Stimulated activated CD4-positive, alpha-beta T cell treated with anti-CD3 and anti-CD28 coated beads, Interleukin-15, amount 100 ng/mL, for 1 hour (primary cell): ENCODE data around the gene IDE.
"Not testable (repeated sequence)": the region's sequence is repeated elsewhere in the genome, so short reads cannot be mapped to it uniquely, and the experiment has no call there.

ENCODE experiments used
- DNase-seq, 2 donors: peaks; one replicate each; pipeline ENCODE4 v3.0.0-alpha.2; 2020; ENCODE audit warnings: low read depth in 1 of 2, low spot score in 1 of 2

The IDE gene

GRCh38 chr10:92573798-92574547 is at the start of gene IDE:
IDE (minus strand) TSS chr10:92574093; CDS start chr10:92574019, 74 bp downstream.
- peak; percentile 58 to 72 for DNase-seq

DNA sequence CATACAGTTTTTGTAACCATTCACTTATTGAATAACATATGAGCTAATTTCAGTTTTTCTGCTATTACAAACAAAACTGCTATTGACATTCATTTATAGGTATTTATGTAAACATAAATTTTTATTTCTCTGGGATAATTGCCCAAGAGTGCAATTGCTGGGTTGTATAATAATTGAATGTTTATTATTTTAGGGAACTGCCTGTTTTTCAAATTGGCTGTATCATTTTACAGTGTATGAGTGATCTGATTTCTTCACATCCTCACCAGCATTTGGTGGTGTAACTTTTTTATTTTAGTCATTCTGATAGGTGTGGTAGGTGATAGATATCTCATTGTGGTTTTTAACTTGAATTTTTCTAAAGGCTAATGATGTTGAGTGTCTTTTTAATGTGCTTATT is 45.5 kb upstream of the IDE start:
- no peak for DNase-seq

GRCh38 chr10:92615515-92615914 is 41.6 kb upstream of the IDE start:
- no peak for DNase-seq

- no peak for DNase-seq
Measured at GRCh38 chr10:92604841-92605240, 30.9 kb upstream of the IDE start.

GRCh38 chr10:92598321-92598720 is 24.4 kb upstream of the IDE start:
- DNase-seq = no peak

DNA sequence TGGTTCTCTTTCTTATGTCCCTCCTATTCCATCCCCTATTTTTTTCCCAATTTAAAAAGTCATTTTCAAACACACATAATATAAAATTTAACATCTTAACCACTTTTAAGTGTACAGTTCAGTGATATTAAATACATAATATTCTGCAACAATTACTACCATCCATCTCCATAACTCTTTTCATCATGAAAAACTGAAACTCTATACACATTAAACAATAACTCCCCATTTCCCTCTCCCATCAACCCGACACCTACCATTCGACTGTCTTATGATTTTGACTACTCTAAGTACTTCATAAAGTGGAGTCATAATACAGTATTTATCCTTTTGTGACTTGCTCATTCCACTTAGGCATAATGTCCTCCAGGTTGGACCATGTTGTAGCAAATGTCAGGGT is 21.6 kb upstream of the IDE start:
- no peak for DNase-seq

- no peak for DNase-seq
Measured at GRCh38 chr10:92593619-92594588, 20.0 kb upstream of the IDE start.

DNA sequence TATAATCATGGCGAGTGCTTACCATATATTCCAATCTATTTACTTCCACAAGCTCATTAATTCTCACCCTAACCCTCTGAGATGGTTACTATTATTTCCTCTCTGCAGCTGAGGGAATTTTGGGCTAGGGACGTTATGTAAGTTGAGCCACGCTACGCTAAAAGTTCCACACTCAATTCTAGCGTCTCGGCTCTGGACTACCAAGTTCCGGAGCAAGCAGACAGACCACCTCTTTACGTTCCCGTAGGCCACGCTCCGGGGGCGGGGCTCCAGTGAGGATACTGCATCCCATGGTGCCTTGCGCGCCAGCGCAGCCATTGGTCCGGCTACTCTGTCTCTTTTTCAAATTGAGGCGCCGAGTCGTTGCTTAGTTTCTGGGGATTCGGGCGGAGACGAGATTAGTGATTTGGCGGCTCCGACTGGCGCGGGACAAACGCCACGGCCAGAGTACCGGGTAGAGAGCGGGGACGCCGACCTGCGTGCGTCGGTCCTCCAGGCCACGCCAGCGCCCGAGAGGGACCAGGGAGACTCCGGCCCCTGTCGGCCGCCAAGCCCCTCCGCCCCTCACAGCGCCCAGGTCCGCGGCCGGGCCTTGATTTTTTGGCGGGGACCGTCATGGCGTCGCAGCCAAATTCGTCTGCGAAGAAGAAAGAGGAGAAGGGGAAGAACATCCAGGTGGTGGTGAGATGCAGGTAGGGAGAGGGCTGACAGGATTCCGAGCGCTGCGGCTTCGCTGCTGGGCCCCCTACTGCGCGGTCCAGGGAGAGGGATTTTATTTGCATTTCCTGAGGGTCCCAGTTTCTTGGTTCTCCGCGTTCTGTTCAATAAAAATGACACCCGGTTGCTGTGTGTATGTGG is 19.1 kb upstream of the IDE start, which contains the start of gene KIF11:
Gene KIF11 (plus strand): TSS at position 370 of the 858 bp plus-strand sequence. CDS start 246 bp downstream, at position 616.
- peak; percentile 91 to 94 for DNase-seq

DNA sequence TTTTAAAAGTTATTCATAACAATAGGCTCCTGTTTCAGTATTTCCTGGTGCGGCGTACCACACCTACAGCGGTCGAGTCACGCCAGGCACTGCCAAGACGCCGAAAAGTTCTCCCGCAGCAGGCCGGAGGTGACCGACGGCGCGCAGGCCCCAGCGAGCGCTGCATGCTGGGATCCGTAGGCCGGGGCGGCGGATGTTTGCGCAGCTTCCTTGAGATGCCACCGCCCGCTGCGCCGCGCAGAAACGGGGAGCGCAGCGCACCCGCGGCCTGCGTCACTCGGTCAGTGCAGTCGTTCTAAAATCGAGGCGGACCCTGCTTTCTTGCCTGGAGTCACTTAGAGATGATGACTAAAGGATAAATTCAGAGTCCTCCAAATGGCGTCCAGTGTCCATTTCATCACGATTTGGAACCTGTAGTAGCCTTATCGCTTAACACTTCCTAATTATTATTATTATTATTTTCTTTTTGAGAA is 17.7 kb upstream of the IDE start:
- peak; percentile 79 to 82 for DNase-seq

- DNase-seq = no peak
Measured at GRCh38 chr10:92590623-92591549, 17.0 kb upstream of the IDE start.

- not testable (repeated sequence) for DNase-seq
Measured at GRCh38 chr10:92582347-92582746, 8.5 kb upstream of the IDE start.

DNA sequence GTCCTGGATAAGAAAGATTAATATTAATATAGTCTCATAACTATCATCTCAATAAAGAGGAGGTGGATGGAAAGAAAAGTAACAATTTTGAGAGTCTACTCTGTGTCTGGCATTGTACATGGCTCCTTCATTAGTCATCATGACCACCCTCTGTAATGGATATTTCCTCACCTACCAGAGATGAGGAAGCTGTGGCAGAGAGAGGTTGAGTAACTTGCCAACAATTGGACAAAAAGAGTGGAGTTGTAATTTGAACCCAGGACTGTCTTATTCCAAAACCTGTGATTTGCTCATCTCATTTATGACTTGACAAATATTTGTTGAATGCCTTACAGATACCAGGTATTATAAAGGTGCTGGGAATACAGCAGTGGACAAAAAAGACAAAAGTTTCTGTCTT is 2.1 kb upstream of the IDE start:
- no peak for DNase-seq

GRCh38 chr10:92574548-92575261 is 812 bp upstream of the IDE start:
- no peak for DNase-seq

- peak; percentile 3 to 21 for DNase-seq
Measured at GRCh38 chr10:92573091-92573797, 649 bp downstream of the IDE start.

DNA sequence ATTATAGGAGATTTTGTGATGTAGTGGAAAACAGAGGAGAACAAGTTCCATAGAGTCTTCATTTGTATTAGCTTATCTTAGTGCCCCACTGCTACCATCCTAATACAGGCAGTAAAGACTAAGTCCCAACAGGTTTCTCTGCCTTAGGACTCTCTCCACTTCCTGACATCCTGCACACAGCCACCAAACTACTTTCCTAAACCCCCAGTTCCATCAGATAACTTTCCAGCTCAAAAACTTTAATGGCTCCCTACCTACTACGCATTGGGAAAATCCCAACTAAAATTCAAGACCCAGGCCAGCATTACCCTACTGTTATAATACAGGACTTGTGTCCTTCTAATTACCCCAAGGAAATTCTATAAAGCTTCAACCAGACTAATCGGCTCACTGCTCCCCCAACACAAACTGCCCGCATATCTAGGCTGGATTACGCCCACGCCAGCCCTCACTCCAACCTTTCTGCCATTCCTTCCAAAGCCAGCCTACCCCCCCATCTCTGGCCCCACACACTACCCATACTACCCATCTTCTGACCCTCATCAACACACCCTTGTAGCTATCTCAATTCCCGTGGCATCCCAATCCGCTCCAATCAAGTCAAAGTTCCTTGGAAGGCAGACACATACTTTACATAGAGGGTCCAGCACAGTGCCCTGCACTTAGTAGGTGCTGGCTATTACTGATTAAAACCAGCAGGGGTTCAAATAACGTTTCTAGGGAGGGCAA is 1.4 kb downstream of the IDE start:
- no peak for DNase-seq

DNA sequence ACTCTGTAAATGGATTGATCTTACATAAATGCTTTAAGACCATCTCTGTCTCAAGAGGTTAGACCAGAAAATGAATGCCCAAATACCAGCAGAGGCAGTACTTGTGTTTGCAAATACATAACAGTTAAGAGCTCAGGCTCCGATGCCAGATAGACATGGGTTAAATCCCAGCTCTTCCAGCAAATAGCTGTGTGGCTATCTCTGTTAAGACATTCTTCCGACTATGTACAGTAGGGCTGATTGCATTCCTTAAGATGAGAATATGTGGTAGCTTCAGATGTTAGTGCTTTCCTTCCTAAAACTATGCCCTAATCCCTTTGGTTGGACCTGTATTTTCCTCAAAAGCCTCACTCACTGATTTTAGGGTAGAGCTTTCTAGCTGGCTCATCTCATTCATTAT is 2.2 kb downstream of the IDE start:
- DNase-seq = no peak

GRCh38 chr10:92569663-92570062 is 4.2 kb downstream of the IDE start:
- DNase-seq = not testable (repeated sequence)

- DNase-seq = no peak
Measured at GRCh38 chr10:92569071-92569470, 4.8 kb downstream of the IDE start.
